Adrenal gland (tissue), 12 donors: Measurements from ENCODE around the gene OSCP1. TPM values are rescaled to one million over a fixed set of nuclear protein-coding genes. Genes with fewer than 3 reads are reported as not detected.
"Not testable (repeated sequence)": the region's sequence is repeated elsewhere in the genome, so short reads cannot be mapped to it uniquely, and the experiment has no call there.

Source experiments
- DNase-seq, 7 donors: peaks; one replicate each; pipeline ENCODE4 v3.0.0-alpha.2; 2019 to 2020
- H3K27ac ChIP-seq, 5 donors: fragments of 200-600 bp; sonication (generic) in 4 of 5; 1 replicate in 3 of 5; 2 replicates in 2 of 5; pipeline versions ENCODE4 v1.5.1 to v1.8.0; 2016 to 2020; ENCODE audit warnings: mild to moderate bottlenecking in 1 of 5
- H3K27me3 ChIP-seq: fragments of 200-600 bp; 2 replicates; pipeline ENCODE4 v1.8.0; 2021
- H3K36me3 ChIP-seq, 2 donors: fragments of 200-600 bp; replicated peaks in 1 of 2; 1 replicate in 1 of 2; 2 replicates in 1 of 2; pipeline versions ENCODE4 v1.5.1 to v1.8.0; 2018 to 2022
- H3K4me1 ChIP-seq, 2 donors: fragments of 200-600 bp; replicated peaks in 1 of 2; 1 replicate in 1 of 2; 2 replicates in 1 of 2; pipeline versions ENCODE4 v1.5.1 to v1.8.0; 2018 to 2021
- H3K4me3 ChIP-seq, 4 donors: fragments of 200-600 bp; sonication (generic) in 3 of 4; one replicate each; pipeline ENCODE4 v1.5.1; 2016 to 2018
- H3K9me3 ChIP-seq, 3 donors: fragments of 200-600 bp; sonication (generic) in 1 of 3; replicated peaks in 1 of 3; 1 replicate in 2 of 3; 2 replicates in 1 of 3; pipeline versions ENCODE4 v1.5.1 to v1.8.0; 2016 to 2021
- CTCF ChIP-seq, 6 experiments: fragments of 450-650 bp in 4 of 6; fragments of 200-600 bp in 2 of 6; sonication (generic) in 1 of 6; IDR thresholded peaks; 1 replicate in 5 of 6; 2 replicates in 1 of 6; pipeline versions ENCODE4 v1.5.1 to v1.8.0; 2016 to 2021; ENCODE audit warnings: antibody characterized with exemption in 6 of 6, mild to moderate bottlenecking in 2 of 6, moderate library complexity in 1 of 6
- POLR2A ChIP-seq, 2 donors: fragments of 450-650 bp; IDR thresholded peaks; one replicate each; pipeline ENCODE4 v1.6.1; 2017; ENCODE audit warnings: antibody characterized with exemption in 2 of 2, mild to moderate bottlenecking in 2 of 2, moderate library complexity in 1 of 2
- WGBS, 4 donors: extraction: QIAGEN DNeasy Blood & Tissue Kit in 2 of 4; methylation state at CpG; one replicate each; pipeline versions ENCODE4 v1.1.5 to v1.1.7; 2013 to 2017; 5-methylcytosine and 5-hydroxymethylcytosine counted together
- intact Hi-C, 2 donors: fragments of 100-400 bp; cut with DNase I; formaldehyde crosslinking; loops; one replicate each; pipeline versions ENCODE4 v1.14.1 to v1.15.0; 2022 to 2023
- polyA plus RNA-seq, 3 donors: library from polyadenylated mRNA; stranded (reverse); fragments of 200-250 nt in 2 of 3; fragments of 350-450 nt in 1 of 3; fragmentation: Illumina TruSeq in 1 of 3; extraction: RNeasy Lipid Tissue Mini Kit (QIAGEN cat#74804) in 1 of 3; gene quantifications; one replicate each; pipeline ENCODE4 v1.2.3, GENCODE V29; 2013 to 2014
- total RNA-seq, 9 donors: library from RNA; depleted of rRNA in 4 of 9; stranded (reverse); fragments of >200 nt in 4 of 9; fragments of 120-200 nt in 1 of 9; fragmentation: NEBNext Ultra II Directional in 1 of 9; extraction: Animal tissue kit (Norgen Biotek cat#: 25700) in 1 of 9; gene quantifications; one replicate each; pipeline versions ENCODE4 v1.1.0 to v1.2.4, GENCODE V29; 2013 to 2023
- donor health status: healthy with polysubstance abuse.
- donor health status: Bipolar disorder and iron deficiency.
- donor health status: DM: yes; HTN: yes; CAD: no.
- donor health status: DM: no; HTN: no; CAD: no.
- donor health status: DM: no; HTN: no; CAD: no.
- donor health status: DM: yes; HTN: yes; CAD: no.

The OSCP1 gene
- total and polyA plus RNA-seq, 12 donors: 5.5 to 29.9 (median 11.6) TPM

GRCh38 chr1:36481771-36482723 is 31.8 kb upstream of the OSCP1 start:
- peak overlapping the region in 1 of 5 donors; percentile 36 for H3K27ac ChIP-seq
- WGBS, 4 donors: 30 to 43% (median 38%) methylated on average over 23 to 26 of the region's 26 CpGs
- no peak for DNase-seq
- no peak overlapping the region for H3K4me3 ChIP-seq
- no peaks in the 10 kb centered on the region for H3K27me3 ChIP-seq
- H3K9me3 ChIP-seq: no peaks in the 10 kb centered on the region
- intact Hi-C loops: no loop called here
- TF ChIP-seq CTCF (IDR thresholded peaks at IDR 0.05) (no peak), POLR2A (IDR thresholded peaks at IDR 0.05) (no peak)
- H3K36me3 ChIP-seq: no peaks in the 10 kb centered on the region
- no peaks in the 10 kb centered on the region for H3K4me1 ChIP-seq

GRCh38 chr1:36481091-36481490 is 30.8 kb upstream of the OSCP1 start:
- DNase-seq: peak in 1 of 7 donors; percentile 7
- no peak for TF ChIP-seq POLR2A (IDR thresholded peaks at IDR 0.05)
- TF ChIP-seq CTCF (IDR thresholded peaks at IDR 0.05): no peak
- Histone ChIP-seq H3K4me3 (no peak overlapping the region), H3K9me3 (no peaks in the 10 kb centered on the region), H3K4me1 (no peaks in the 10 kb centered on the region), H3K36me3 (no peaks in the 10 kb centered on the region), H3K27ac (no peak overlapping the region), H3K27me3 (no peaks in the 10 kb centered on the region)
- WGBS, 4 donors: 75 to 89% (median 86%) methylated on average over 3 to 6 of the region's 6 CpGs
- intact Hi-C loops: no loop called here

- intact Hi-C loops: no loop called here
- Histone ChIP-seq H3K4me1 (no peaks in the 10 kb centered on the region), H3K36me3 (no peaks in the 10 kb centered on the region), H3K27me3 (no peaks in the 10 kb centered on the region), H3K4me3 (no peak overlapping the region), H3K9me3 (no peaks in the 10 kb centered on the region), H3K27ac (no peak overlapping the region)
- DNase-seq: peak in 1 of 7 donors; percentile 18
- TF ChIP-seq POLR2A (IDR thresholded peaks at IDR 0.05): no peak
- TF ChIP-seq CTCF (IDR thresholded peaks at IDR 0.05): no peak
- 69 to 78% methylated on average over 2 of the region's 2 CpGs; no CpG with 5 or more reads in 2 of the 4 donors for WGBS, 4 donors
Observed at GRCh38 chr1:36480161-36480560, 29.9 kb upstream of the OSCP1 start.

DNA sequence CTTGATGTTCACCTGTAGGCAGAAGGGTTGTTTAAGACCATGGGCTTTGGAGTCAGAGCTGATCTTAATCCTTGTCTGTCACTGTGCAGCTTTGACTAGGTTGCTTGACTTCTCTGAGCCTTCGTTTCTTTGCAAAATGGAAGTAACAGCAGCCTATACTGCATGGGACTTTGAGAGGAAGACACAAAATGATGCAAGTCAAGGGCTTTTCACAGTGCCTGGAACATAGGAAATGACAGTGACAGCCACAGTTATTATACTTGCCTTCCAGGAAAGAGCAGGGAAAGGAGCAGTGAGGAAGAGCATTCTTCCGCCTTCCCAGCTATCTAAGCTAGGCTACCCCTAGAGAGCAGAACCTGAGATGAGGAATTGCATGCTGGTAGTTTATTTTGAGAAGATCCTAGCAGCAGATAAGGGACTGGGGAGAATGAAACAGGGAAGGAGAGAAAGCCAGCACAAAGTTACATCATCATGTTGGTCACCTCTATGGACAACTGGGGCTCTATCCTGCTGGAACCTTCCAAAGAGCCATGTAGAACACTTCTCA is 29.3 kb upstream of the OSCP1 start:
- H3K9me3 ChIP-seq: no peaks in the 10 kb centered on the region
- no peak overlapping the region for H3K4me3 ChIP-seq
- intact Hi-C loops: no loop called here
- no peak overlapping the region for H3K27ac ChIP-seq
- no peaks in the 10 kb centered on the region for H3K36me3 ChIP-seq
- TF ChIP-seq POLR2A (IDR thresholded peaks at IDR 0.05) (no peak), CTCF (IDR thresholded peaks at IDR 0.05) (no peak)
- H3K4me1 ChIP-seq: no peaks in the 10 kb centered on the region
- no peaks in the 10 kb centered on the region for H3K27me3 ChIP-seq
- 55 to 82% (median 58%) methylated on average over 2 of the region's 2 CpGs for WGBS, 4 donors
- peak in 1 of 7 donors; percentile 7 for DNase-seq

- intact Hi-C loops, H3K27me3 ChIP-seq, H3K9me3 ChIP-seq, H3K4me1 ChIP-seq, H3K36me3 ChIP-seq, H3K27ac ChIP-seq, H3K4me3 ChIP-seq: not testable (repeated sequence)
- WGBS, 4 donors: 84 to 92% (median 87%) methylated on average over 11 to 13 of the region's 13 CpGs
- peak in 1 of 7 donors; percentile 11 for DNase-seq
Observed at GRCh38 chr1:36477615-36478014, 27.4 kb upstream of the OSCP1 start.
